Effector memory CD4-positive, alpha-beta T cell (primary cell): ENCODE data around the gene PDYN.

Experiments
- DNase-seq, 3 donors: peaks; one replicate each; pipeline ENCODE4 v3.0.0-alpha.2; 2020
- H3K27ac ChIP-seq: 2 replicates; pipeline ENCODE4 v1.7.0; 2013; ENCODE audit warnings: mild to moderate bottlenecking, low read length, moderate library complexity; ENCODE audit not compliant: insufficient read depth, poor library complexity, severe bottlenecking
- H3K27me3 ChIP-seq: replicated peaks from 2 replicates; pipeline ENCODE4 v1.7.0; 2013; ENCODE audit warnings: mild to moderate bottlenecking, low read length; ENCODE audit not compliant: insufficient read depth, control insufficient read depth, poor library complexity, severe bottlenecking
- H3K36me3 ChIP-seq: 2 replicates; pipeline ENCODE4 v1.7.0; 2013; ENCODE audit warnings: mild to moderate bottlenecking, low read length, moderate library complexity; ENCODE audit not compliant: control insufficient read depth, insufficient read depth
- H3K4me1 ChIP-seq: 2 replicates; pipeline ENCODE4 v1.7.0; 2013; ENCODE audit warnings: low read length, mild to moderate bottlenecking; ENCODE audit not compliant: control insufficient read depth, insufficient read depth, poor library complexity, severe bottlenecking
- H3K4me3 ChIP-seq: 2 replicates; pipeline ENCODE4 v1.7.0; 2013; ENCODE audit warnings: low read length, low read depth, mild to moderate bottlenecking; ENCODE audit not compliant: insufficient read depth, poor library complexity, severe bottlenecking
- H3K9me3 ChIP-seq: 2 replicates; pipeline ENCODE4 v1.7.0; 2013; ENCODE audit warnings: mild to moderate bottlenecking, low read length, moderate library complexity; ENCODE audit not compliant: control insufficient read depth

The PDYN gene

GRCh38 chr20:1929460-1929859 lies 64.4 kb downstream of the PDYN start:
- no peak overlapping the region for H3K27ac ChIP-seq
- no peak for DNase-seq
- H3K27me3 ChIP-seq, result peaks cover 4% of the 10 kb centered on the region
- H3K4me3 ChIP-seq, result no peak overlapping the region
- no peaks in the 10 kb centered on the region for H3K9me3 ChIP-seq
- no peaks in the 10 kb centered on the region for H3K4me1 ChIP-seq
- H3K36me3 ChIP-seq, result no peaks in the 10 kb centered on the region

GRCh38 chr20:1928782-1929181 lies 65.1 kb downstream of the PDYN start:
- Histone ChIP-seq H3K9me3 (no peaks in the 10 kb centered on the region), H3K27me3 (peaks cover 4% of the 10 kb centered on the region), H3K4me1 (no peaks in the 10 kb centered on the region), H3K27ac (no peak overlapping the region), H3K36me3 (no peaks in the 10 kb centered on the region), H3K4me3 (no peak overlapping the region)
- no peak for DNase-seq
